ENCODE data around the gene FOXF1. TPM values are rescaled to one million over a fixed set of nuclear protein-coding genes. Genes with fewer than 3 reads are reported as not detected.
A peak's percentile ranks its signal among the peaks of the same experiment; 100 is the strongest.

The FOXF1 gene
- total RNA-seq, 1 experiment from 2014 or later = not detected

GRCh38 chr16:86529160-86529559 is 18.8 kb downstream of the FOXF1 start:
- in situ Hi-C loops (cut with HindIII; ENCODE audit: low sequenced_read_pairs) = no loop called here

GRCh38 chr16:86530251-86531190 is 20.2 kb downstream of the FOXF1 start:
- in situ Hi-C loops (cut with HindIII; ENCODE audit: low sequenced_read_pairs) = no loop called here
- DNase-seq (ENCODE audit: low spot score) = peak; percentile 13

More at GRCh38 chr16:86529160-86529559, 18.8 kb downstream of the FOXF1 start:
- DNase-seq (ENCODE audit: low spot score) = no peak

- peak; percentile 59 for DNase-seq (ENCODE audit: low spot score)
- in situ Hi-C loops (cut with HindIII; ENCODE audit: low sequenced_read_pairs) = no loop called here
Measured at GRCh38 chr16:86531191-86531545, 20.8 kb downstream of the FOXF1 start.

- no peak for DNase-seq (ENCODE audit: low spot score)
- in situ Hi-C loops (cut with HindIII; ENCODE audit: low sequenced_read_pairs) = no loop called here
Measured at GRCh38 chr16:86531641-86532525, 21.6 kb downstream of the FOXF1 start.

GRCh38 chr16:86532526-86532815 is 22.1 kb downstream of the FOXF1 start:
- DNase-seq (ENCODE audit: low spot score) = no peak
- in situ Hi-C loops (cut with HindIII; ENCODE audit: low sequenced_read_pairs) = no loop called here

GRCh38 chr16:86533076-86533475 is 22.7 kb downstream of the FOXF1 start:
- DNase-seq (ENCODE audit: low spot score) = no peak
- in situ Hi-C loops (cut with HindIII; ENCODE audit: low sequenced_read_pairs) = no loop called here

- in situ Hi-C loops (cut with HindIII; ENCODE audit: low sequenced_read_pairs) = no loop called here
- no peak for DNase-seq (ENCODE audit: low spot score)
Measured at GRCh38 chr16:86533767-86534351, 23.5 kb downstream of the FOXF1 start.

GRCh38 chr16:86534779-86535615 is 24.7 kb downstream of the FOXF1 start:
- DNase-seq (ENCODE audit: low spot score) = no peak
- in situ Hi-C loops (cut with HindIII; ENCODE audit: low sequenced_read_pairs) = no loop called here

GRCh38 chr16:86536621-86537020 is 26.3 kb downstream of the FOXF1 start:
- DNase-seq (ENCODE audit: low spot score) = no peak
- in situ Hi-C loops (cut with HindIII; ENCODE audit: low sequenced_read_pairs) = no loop called here

- in situ Hi-C loops (cut with HindIII; ENCODE audit: low sequenced_read_pairs) = no loop called here
- DNase-seq (ENCODE audit: low spot score) = no peak
Measured at GRCh38 chr16:86537486-86537885, 27.2 kb downstream of the FOXF1 start.

GRCh38 chr16:86538196-86538780 is 28.0 kb downstream of the FOXF1 start:
- in situ Hi-C loops (cut with HindIII; ENCODE audit: low sequenced_read_pairs) = no loop called here
- DNase-seq (ENCODE audit: low spot score) = no peak

GRCh38 chr16:86540894-86541293 is 30.6 kb downstream of the FOXF1 start:
- in situ Hi-C loops (cut with HindIII; ENCODE audit: low sequenced_read_pairs) = no loop called here
- DNase-seq (ENCODE audit: low spot score) = no peak

GRCh38 chr16:86541560-86541959 is 31.2 kb downstream of the FOXF1 start:
- DNase-seq (ENCODE audit: low spot score) = no peak
- in situ Hi-C loops (cut with HindIII; ENCODE audit: low sequenced_read_pairs) = no loop called here

- DNase-seq (ENCODE audit: low spot score) = no peak
- in situ Hi-C loops (cut with HindIII; ENCODE audit: low sequenced_read_pairs) = no loop called here
Measured at GRCh38 chr16:86542756-86543750, 32.7 kb downstream of the FOXF1 start.

- no peak for DNase-seq (ENCODE audit: low spot score)
- in situ Hi-C loops (cut with HindIII; ENCODE audit: low sequenced_read_pairs) = no loop called here
Measured at GRCh38 chr16:86545481-86545880, 35.2 kb downstream of the FOXF1 start.

GRCh38 chr16:86545954-86546637 is 35.8 kb downstream of the FOXF1 start:
- in situ Hi-C loops (cut with HindIII; ENCODE audit: low sequenced_read_pairs) = no loop called here
- DNase-seq (ENCODE audit: low spot score) = no peak

GRCh38 chr16:86546638-86547013 is 36.3 kb downstream of the FOXF1 start:
- in situ Hi-C loops (cut with HindIII; ENCODE audit: low sequenced_read_pairs) = no loop called here
- no peak for DNase-seq (ENCODE audit: low spot score)
